Measurements from ENCODE around the gene OSBPL10.

Gene OSBPL10

DNA sequence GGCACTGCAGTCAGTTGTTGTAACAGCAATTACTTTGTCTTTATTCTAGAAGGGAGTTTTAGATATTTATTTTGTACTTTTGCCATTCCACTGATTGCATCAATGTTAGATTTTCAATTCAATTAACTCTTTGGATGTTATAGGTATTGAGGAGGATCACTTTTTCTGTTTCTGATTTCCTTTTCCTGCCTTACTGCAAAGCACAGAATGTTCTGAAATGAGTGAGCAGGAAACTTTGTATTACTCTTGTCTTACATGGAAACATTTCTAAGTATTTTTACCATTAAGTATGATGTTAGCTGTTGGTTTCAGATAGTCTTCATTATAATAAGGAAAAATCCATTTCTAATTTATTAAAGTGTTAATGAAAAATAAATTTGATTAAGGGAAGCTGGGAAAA lies 80.5 kb downstream of the OSBPL10 start:
- DNase-seq (ENCODE audit: extremely low read depth, low read depth), result no peak
- TF ChIP-seq, protein P1, sequence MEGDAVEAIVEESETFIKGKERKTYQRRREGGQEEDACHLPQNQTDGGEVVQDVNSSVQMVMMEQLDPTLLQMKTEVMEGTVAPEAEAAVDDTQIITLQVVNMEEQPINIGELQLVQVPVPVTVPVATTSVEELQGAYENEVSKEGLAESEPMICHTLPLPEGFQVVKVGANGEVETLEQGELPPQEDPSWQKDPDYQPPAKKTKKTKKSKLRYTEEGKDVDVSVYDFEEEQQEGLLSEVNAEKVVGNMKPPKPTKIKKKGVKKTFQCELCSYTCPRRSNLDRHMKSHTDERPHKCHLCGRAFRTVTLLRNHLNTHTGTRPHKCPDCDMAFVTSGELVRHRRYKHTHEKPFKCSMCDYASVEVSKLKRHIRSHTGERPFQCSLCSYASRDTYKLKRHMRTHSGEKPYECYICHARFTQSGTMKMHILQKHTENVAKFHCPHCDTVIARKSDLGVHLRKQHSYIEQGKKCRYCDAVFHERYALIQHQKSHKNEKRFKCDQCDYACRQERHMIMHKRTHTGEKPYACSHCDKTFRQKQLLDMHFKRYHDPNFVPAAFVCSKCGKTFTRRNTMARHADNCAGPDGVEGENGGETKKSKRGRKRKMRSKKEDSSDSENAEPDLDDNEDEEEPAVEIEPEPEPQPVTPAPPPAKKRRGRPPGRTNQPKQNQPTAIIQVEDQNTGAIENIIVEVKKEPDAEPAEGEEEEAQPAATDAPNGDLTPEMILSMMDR (IDR thresholded peaks at IDR 0.05; ENCODE audit: low read depth, low read length, missing control alignments), result no peak
- H3K4me3 ChIP-seq (replicated peaks; ENCODE audit: low read depth, low read length), result no peak overlapping the region

DNA sequence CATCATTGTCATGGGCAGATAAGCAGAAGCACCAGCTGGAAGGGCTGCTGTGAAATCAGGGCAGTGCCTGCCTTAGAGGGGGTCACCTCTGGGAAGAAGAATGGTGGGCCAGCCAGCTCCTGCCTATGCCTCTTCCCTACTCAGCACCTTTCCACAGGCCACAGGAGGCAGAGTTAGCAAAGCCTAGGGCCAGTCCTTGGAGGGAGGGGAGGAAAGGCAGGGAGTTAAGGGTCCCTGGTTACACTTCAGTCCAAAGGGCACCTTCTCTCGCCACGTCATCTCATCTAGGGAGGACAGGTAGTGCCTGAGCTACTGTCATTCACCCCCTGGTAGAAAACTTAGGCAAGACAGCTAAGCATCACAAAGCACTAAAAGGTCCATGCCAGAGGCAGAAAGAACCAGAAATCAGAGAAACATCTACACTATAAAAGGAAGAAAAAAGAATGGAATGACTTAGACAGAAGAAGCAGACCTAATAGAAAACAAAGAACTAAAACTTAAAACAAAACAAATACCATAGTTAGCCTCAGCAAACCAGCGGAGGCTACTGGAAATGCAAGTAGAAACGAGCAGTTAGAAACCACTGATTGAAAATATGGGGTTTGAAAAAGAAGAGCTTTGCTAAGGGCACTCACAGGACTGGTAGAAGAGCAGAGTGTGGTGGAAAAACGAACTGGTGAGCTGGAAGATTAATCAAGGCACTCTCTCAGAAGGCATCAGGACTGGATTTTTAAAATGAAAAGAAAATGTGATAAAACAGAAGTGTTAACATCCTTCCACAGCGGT lies 84.2 kb downstream of the OSBPL10 start:
- no peak for DNase-seq (ENCODE audit: extremely low read depth, low read depth)
- no peak overlapping the region for H3K4me3 ChIP-seq (replicated peaks; ENCODE audit: low read depth, low read length)
- TF ChIP-seq, protein P1 (IDR thresholded peaks at IDR 0.05; ENCODE audit: low read depth, low read length, missing control alignments), result no peak

DNA sequence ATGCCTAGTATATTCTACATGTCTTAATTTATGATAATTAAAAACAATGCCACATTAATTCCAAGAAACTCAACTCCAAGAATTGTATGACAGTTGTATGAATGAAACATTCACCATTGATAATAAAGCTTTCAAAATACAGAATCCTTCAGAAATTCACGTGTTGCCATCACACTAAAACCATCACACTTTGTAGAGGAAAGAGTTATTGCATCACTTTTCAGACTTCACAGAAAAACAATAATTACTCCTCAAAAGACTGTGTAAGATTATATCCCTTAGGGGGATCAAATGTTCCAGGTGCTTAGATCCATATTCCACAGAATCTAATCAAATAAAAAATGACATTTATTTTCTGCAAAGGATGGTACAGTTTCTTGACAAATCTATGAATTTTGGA lies 85.0 kb downstream of the OSBPL10 start:
- TF ChIP-seq, protein P1 (IDR thresholded peaks at IDR 0.05; ENCODE audit: low read depth, low read length, missing control alignments), result no peak
- DNase-seq (ENCODE audit: extremely low read depth, low read depth), result no peak
- H3K4me3 ChIP-seq (replicated peaks; ENCODE audit: low read depth, low read length), result no peak overlapping the region

DNA sequence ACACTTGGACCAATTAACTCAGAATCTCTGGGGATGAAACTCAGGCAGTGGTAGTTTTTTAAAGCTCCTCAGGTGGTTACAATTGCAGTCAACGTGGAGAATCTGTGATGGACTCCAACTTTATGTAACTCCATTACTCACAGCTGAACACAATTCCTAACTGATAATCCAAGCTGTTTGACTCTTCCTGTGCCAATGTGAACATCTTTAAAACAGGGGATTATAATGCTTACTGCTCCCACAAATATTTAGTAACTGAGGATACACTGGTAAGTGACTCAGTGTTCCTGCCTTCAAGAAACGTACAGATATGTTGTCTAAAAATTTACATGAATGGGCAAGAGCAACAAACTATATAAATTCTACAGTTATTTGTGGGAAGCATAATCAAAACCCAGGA lies 85.6 kb downstream of the OSBPL10 start:
- DNase-seq (ENCODE audit: extremely low read depth, low read depth), result no peak
- TF ChIP-seq, protein P1 (IDR thresholded peaks at IDR 0.05; ENCODE audit: low read depth, low read length, missing control alignments), result no peak
- no peak overlapping the region for H3K4me3 ChIP-seq (replicated peaks; ENCODE audit: low read depth, low read length)

DNA sequence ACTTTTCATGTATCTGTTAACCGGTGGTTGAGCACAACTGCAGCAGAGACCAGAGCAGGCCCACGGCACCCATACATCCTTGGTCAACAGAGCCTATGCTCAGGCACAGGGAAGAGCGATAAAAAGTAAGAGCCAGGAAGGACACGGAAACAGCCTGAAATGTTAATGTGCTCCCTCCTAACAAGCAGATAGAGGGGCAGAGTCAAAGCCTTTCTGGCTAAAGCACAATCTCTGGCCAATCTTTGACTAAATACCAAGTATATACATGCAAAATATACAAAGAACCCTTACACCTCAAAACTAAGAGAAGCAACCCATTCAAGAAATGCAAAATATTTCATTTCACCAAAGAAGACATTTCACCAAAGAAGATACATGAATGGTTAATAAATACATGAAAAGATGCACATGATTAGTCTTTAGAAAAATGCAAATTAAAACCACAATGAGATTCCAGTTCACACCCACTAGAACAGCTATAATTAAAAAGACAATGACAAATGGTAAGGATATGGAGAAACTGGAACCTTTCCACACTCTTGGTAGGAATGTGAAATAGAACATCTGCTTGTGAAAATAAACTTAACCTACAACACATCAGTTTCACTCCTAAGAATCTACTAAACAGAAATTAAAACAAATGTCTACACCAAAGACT lies 88.0 kb downstream of the OSBPL10 start:
- no peak overlapping the region for H3K4me3 ChIP-seq (replicated peaks; ENCODE audit: low read depth, low read length)
- TF ChIP-seq, protein P1 (IDR thresholded peaks at IDR 0.05; ENCODE audit: low read depth, low read length, missing control alignments), result no peak
- no peak for DNase-seq (ENCODE audit: extremely low read depth, low read depth)

DNA sequence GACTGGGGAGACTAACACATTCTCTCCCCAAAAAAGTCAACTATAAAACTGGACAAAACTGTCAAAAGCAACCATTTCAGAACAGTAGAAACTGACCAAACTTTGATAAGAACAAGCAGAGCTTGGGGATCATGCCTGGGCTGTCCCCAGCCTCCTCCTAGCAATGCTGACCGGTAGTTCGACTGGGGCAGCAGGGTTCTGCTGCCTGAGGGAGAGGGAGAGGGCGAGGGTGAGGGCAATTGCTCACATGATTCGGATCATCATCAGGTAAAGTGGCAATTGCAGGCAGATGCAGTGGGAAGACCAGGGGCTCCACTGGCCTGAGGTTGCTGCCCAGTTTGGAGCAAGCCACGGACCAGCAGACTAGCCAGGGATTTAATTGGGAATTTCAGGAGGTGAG lies 88.6 kb downstream of the OSBPL10 start:
- H3K4me3 ChIP-seq (replicated peaks; ENCODE audit: low read depth, low read length), result no peak overlapping the region
- DNase-seq (ENCODE audit: extremely low read depth, low read depth), result no peak
- TF ChIP-seq, protein P1 (IDR thresholded peaks at IDR 0.05; ENCODE audit: low read depth, low read length, missing control alignments), result no peak

Measured in HFF-Myc (cell line).